A549 (cell line): ENCODE results near the gene PCBP3.

Source experiments
- RFX5 ChIP-seq: fragments of 450-650 bp; IDR thresholded peaks from 2 replicates; pipeline ENCODE4 v1.7.1; 2014; ENCODE audit warnings: antibody characterized with exemption, mild to moderate bottlenecking, moderate library complexity
- TF ChIP-seq, protein P1 (sequence below): fragments of >200 bp; sonication (Bioruptor Twin); formaldehyde crosslinking; IDR thresholded peaks from 3 replicates; pipeline ENCODE4 v1.5.1; 2016

DNA sequence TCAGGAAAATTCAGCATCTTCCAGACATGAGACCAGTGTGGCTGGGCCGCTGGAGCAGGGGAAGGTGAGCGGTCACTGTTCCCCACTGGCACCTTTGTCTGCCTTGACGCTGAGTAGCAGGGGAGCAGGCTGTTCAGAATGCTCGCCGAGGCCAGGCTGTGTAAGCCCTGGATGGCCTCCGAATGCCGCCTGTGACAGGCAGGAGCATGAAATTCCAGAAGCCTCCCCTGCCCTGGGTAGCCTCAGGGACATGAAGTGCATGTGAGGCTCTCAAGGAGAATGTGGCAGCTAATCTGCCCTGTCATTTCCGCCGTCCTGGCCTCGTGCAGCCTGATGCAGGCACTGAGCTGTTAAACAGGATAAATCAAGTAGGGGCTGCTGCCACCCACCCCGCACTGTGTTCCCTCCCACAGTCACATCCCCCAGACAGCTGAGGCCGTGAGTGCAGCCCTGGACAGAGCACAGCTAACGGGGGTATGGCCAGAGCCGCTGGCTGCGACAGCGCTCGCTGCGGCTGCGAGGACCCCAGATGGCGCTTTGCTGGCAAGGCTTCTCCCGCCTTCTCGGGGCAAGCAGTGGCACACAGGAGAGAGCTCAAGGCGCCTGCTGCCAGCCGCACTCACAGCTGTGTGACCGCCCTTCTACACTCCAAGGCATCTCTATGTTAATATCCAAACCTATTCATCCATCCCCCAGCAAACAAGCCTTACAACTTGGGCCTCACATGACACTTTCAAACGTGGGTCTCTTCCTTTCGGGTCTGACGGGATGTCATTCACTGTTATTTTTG, 233.1 kb downstream of the PCBP3 start:
- TF ChIP-seq, protein P1, sequence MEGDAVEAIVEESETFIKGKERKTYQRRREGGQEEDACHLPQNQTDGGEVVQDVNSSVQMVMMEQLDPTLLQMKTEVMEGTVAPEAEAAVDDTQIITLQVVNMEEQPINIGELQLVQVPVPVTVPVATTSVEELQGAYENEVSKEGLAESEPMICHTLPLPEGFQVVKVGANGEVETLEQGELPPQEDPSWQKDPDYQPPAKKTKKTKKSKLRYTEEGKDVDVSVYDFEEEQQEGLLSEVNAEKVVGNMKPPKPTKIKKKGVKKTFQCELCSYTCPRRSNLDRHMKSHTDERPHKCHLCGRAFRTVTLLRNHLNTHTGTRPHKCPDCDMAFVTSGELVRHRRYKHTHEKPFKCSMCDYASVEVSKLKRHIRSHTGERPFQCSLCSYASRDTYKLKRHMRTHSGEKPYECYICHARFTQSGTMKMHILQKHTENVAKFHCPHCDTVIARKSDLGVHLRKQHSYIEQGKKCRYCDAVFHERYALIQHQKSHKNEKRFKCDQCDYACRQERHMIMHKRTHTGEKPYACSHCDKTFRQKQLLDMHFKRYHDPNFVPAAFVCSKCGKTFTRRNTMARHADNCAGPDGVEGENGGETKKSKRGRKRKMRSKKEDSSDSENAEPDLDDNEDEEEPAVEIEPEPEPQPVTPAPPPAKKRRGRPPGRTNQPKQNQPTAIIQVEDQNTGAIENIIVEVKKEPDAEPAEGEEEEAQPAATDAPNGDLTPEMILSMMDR, result no peak
- TF ChIP-seq RFX5, result no peak
